Cardiac muscle cell (in vitro differentiated cells and primary cell): ENCODE data around the gene NLRP4. TPM values are rescaled to one million over a fixed set of nuclear protein-coding genes. Genes with fewer than 3 reads are reported as not detected.

Experiments used
- DNase-seq, 2 donors: peaks; one replicate each; pipeline versions ENCODE4 v3.0.0 to v3.0.0-alpha.2; 2010 to 2017; ENCODE audit warnings: low read depth in 1 of 2, low spot score in 1 of 2
- H3K27ac ChIP-seq: fragments of 200-600 bp; sonication (generic); 2 replicates; pipeline ENCODE4 v1.5.1; 2016
- H3K27me3 ChIP-seq: fragments of 200-600 bp; sonication (generic); 2 replicates; pipeline ENCODE4 v1.6.0; 2016; ENCODE audit warnings: control low read depth
- H3K36me3 ChIP-seq: fragments of 200-600 bp; sonication (generic); 2 replicates; pipeline ENCODE4 v1.5.1; 2016; ENCODE audit warnings: control low read depth
- H3K4me1 ChIP-seq: fragments of 200-600 bp; sonication (generic); 2 replicates; pipeline ENCODE4 v1.8.1; 2017; ENCODE audit warnings: low read depth, mild to moderate bottlenecking, mixed run types
- H3K4me3 ChIP-seq: fragments of 200-600 bp; sonication (generic); 2 replicates; pipeline ENCODE4 v1.5.1; 2016; ENCODE audit warnings: mild to moderate bottlenecking
- H3K9me3 ChIP-seq: fragments of 200-600 bp; sonication (generic); 2 replicates; pipeline ENCODE4 v1.5.1; 2017; ENCODE audit warnings: low read depth, mild to moderate bottlenecking, control low read depth
- CTCF ChIP-seq: IDR thresholded peaks from 2 replicates; pipeline ENCODE4 v1.5.1; 2012; ENCODE audit warnings: low read depth, mild to moderate bottlenecking, low read length
- polyA plus RNA-seq: library from polyadenylated mRNA; unstranded; fragments of >200 nt; fragmentation: Nextera tagmentation; extraction: Ambion mirVana; gene quantifications from 2 replicates; pipeline ENCODE4 v1.2.1, GENCODE V29; 2016
- total RNA-seq: library from RNA; depleted of rRNA; stranded (reverse); fragments of >200 nt; gene quantifications from 2 replicates; pipeline ENCODE4 v1.2.3, GENCODE V29; 2016

Gene NLRP4
- total and polyA plus RNA-seq, 2 experiments from 2014 or later, result not detected

DNA sequence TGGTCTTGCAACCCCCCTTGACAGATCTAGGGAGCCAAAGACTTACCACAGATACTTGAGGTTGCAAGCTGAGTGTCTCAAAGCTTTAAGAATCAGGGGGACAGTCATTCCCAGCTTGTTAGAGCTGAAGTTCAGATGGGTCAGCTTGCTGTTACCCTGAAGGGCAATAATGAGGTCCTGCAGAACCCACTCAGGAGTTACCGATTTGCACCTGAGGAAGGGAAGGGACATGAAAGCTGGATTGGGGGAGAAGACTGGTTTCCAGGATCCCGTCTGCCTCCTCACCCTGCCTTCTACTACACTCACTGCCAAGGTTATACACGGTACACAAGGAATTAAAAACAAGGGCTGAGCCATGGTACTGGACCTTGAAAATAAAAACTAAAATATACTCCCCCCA, 71.4 kb downstream of the NLRP4 start:
- Histone ChIP-seq H3K27me3 (no peaks in the 10 kb centered on the region), H3K4me1 (no peaks in the 10 kb centered on the region), H3K9me3 (no peaks in the 10 kb centered on the region), H3K4me3 (no peak overlapping the region), H3K36me3 (no peaks in the 10 kb centered on the region), H3K27ac (no peak overlapping the region)
- no peak for TF ChIP-seq CTCF
- DNase-seq, result no peak

DNA sequence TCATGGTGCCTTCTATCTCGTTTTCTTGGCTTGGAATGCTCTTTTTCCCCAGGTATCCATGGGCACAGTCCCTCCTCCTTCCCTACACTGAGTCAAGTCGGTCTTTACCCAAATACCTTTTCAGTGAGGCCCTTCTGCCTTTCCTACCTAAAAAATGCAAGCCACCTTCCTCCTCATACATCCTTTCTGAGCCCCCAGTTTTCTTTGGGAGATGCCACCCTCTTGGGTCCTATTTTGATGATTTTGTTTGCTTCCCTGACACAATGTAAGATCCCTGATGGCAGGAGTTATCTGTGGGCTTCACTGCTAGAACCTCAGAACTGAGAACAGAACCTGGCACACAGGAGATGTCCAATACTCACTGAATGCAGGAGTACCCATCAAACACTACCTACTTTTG, 73.5 kb downstream of the NLRP4 start:
- DNase-seq, result no peak
- TF ChIP-seq CTCF, result no peak

DNA sequence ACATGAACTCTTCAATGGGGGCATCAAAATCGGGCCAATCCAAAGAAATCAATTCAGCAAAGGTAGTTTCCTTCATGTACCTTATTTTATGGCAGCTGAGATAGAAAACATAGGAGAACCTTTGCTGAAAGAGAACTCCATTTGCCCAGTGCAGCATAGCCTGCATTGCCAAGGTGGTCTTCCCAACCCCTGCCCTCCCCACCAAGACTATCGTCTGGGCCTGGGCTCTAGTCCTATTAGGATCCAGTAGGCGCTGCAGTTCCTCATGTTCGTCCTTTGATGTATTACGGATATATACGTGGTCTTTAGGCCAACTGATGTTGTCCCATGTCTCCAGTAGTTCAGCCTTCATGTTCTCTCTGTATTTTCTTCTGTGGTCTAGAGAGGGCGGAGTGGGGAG, 76.6 kb downstream of the NLRP4 start:
- Histone ChIP-seq H3K4me3 (no peak overlapping the region), H3K27me3 (no peaks in the 10 kb centered on the region), H3K27ac (no peak overlapping the region), H3K36me3 (no peaks in the 10 kb centered on the region), H3K4me1 (no peaks in the 10 kb centered on the region), H3K9me3 (no peaks in the 10 kb centered on the region)
- TF ChIP-seq CTCF, result no peak
- no peak for DNase-seq

More for the DNA sequence above, 73.5 kb downstream of the NLRP4 start:
- H3K27me3 ChIP-seq, result no peaks in the 10 kb centered on the region
- H3K4me1 ChIP-seq, result no peaks in the 10 kb centered on the region
- H3K36me3 ChIP-seq, result no peaks in the 10 kb centered on the region
- H3K9me3 ChIP-seq, result no peaks in the 10 kb centered on the region
- no peak overlapping the region for H3K27ac ChIP-seq
- no peak overlapping the region for H3K4me3 ChIP-seq

DNA sequence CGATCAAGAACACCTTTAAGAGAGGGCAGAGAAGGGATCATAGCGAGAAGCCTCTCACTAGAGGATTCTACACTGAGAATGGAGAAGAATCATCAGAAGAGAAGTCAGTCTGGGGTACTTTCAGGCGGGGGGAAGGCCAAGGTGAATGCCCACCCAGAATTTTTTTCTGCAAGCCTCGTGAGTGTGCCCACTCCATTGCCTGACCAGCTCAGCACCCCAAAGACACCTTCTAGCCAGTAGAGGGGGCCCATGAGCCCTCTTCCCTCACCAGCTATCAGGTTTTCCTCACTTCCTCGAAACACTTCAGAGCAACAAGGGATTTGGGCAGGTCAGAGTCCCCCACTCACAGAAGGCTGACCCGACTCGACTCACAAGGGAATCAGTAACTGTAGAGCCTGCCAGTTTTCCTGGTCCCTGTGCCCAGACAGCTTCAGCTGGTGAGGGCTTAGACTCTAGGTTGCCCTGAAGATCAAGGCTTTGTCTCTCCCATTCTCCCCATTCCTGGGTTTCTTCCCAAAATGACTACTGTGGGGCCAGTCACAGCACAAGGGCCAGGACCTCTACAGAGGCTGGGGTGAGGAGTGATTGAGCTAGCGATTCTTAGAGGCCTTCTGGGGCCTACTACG, 77.4 kb downstream of the NLRP4 start:
- DNase-seq, result no peak
- Histone ChIP-seq H3K27me3 (no peaks in the 10 kb centered on the region), H3K4me1 (no peaks in the 10 kb centered on the region), H3K27ac (no peak overlapping the region), H3K4me3 (no peak overlapping the region), H3K36me3 (no peaks in the 10 kb centered on the region), H3K9me3 (no peaks in the 10 kb centered on the region)
- no peak for TF ChIP-seq CTCF

- no peak overlapping the region for H3K27ac ChIP-seq
- no peaks in the 10 kb centered on the region for H3K27me3 ChIP-seq
- DNase-seq, result no peak
- no peaks in the 10 kb centered on the region for H3K9me3 ChIP-seq
- no peaks in the 10 kb centered on the region for H3K36me3 ChIP-seq
- TF ChIP-seq CTCF, result no peak
- H3K4me3 ChIP-seq, result no peak overlapping the region
- H3K4me1 ChIP-seq, result no peaks in the 10 kb centered on the region
Measured at GRCh38 chr19:55923556-55923955, 87.2 kb downstream of the NLRP4 start.
